ENCODE measurements around the gene PHLDB1. TPM values are rescaled to one million over a fixed set of nuclear protein-coding genes. Genes with fewer than 3 reads are reported as not detected.
"Not testable (repeated sequence)": the region's sequence is repeated elsewhere in the genome, so short reads cannot be mapped to it uniquely, and the experiment has no call there.

PHLDB1 gene
- polyA plus RNA-seq, 3 donors, result 0.17 TPM; not detected in 2

DNA sequence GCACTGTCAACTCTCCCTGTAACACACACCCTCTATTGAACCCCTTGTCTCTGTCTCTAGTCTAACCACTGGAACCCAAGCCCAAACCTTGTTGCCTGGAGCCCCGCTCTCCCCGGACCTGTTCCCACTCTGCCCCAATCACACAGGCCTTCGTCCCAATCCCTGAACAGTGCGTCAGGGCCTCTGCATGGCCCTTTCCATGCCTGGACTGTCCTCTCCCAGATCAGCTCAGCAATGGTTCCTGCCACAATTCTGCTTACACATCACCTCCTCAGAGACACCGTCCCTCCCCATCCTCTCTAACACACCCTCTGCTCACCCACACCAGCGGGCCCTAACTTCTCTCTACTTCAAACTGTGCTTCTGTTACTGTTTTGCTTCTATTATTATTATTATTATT, 70.6 kb downstream of the PHLDB1 start:
- H4K20me1 ChIP-seq (ENCODE audit: insufficient read depth, low read length), result no peaks in the 10 kb centered on the region
- H3K36me3 Mint-ChIP-seq, result no peaks in the 10 kb centered on the region
- H3K27me3 Mint-ChIP-seq (ENCODE audit: low read depth in 3 of 3), result peaks cover 9 to 15% (median 12%) of the 10 kb centered on the region in 3 donors
- no peak overlapping the region for H3K27ac ChIP-seq (ENCODE audit: low read depth in 1 of 2, low read length in 2 of 2)
- H3K9me3 ChIP-seq (replicated peaks in 1 of 2; ENCODE audit: control insufficient read depth in 1 of 2, insufficient read depth in 1 of 2, low read length in 2 of 2), result peaks cover 7 to 12% of the 10 kb centered on the region in 2 donors
- H3K4me1 Mint-ChIP-seq, result no peaks in the 10 kb centered on the region
- no peaks in the 10 kb centered on the region for H3K36me3 ChIP-seq (replicated peaks in 1 of 2; ENCODE audit: control insufficient read depth in 1 of 2, insufficient read depth in 2 of 2, low read length in 2 of 2)
- no peak overlapping the region for H3K27ac Mint-ChIP-seq
- DNase-seq, result no peak
- H3K4me2 ChIP-seq (replicated peaks; ENCODE audit: extremely low read depth, low read length, poor library complexity, severe bottlenecking), result no peak overlapping the region
- H3K27me3 ChIP-seq (ENCODE audit: control insufficient read depth in 2 of 2, insufficient read depth in 2 of 2, low read length in 2 of 2), result no peaks in the 10 kb centered on the region
- H3K9ac ChIP-seq (ENCODE audit: insufficient read depth, low read length, poor library complexity, severe bottlenecking), result no peak overlapping the region
- TF ChIP-seq, protein P1, sequence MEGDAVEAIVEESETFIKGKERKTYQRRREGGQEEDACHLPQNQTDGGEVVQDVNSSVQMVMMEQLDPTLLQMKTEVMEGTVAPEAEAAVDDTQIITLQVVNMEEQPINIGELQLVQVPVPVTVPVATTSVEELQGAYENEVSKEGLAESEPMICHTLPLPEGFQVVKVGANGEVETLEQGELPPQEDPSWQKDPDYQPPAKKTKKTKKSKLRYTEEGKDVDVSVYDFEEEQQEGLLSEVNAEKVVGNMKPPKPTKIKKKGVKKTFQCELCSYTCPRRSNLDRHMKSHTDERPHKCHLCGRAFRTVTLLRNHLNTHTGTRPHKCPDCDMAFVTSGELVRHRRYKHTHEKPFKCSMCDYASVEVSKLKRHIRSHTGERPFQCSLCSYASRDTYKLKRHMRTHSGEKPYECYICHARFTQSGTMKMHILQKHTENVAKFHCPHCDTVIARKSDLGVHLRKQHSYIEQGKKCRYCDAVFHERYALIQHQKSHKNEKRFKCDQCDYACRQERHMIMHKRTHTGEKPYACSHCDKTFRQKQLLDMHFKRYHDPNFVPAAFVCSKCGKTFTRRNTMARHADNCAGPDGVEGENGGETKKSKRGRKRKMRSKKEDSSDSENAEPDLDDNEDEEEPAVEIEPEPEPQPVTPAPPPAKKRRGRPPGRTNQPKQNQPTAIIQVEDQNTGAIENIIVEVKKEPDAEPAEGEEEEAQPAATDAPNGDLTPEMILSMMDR (IDR thresholded peaks at IDR 0.05), result no peak
- no peaks in the 10 kb centered on the region for H3K4me1 ChIP-seq (ENCODE audit: control insufficient read depth in 1 of 2, insufficient read depth in 2 of 2, low read length in 2 of 2)
- peaks cover 3 to 23% (median 12%) of the 10 kb centered on the region in 7 donors for H3K9me3 Mint-ChIP-seq
- no peaks in the 10 kb centered on the region for H3K79me2 ChIP-seq (ENCODE audit: insufficient read depth, low read length)
- WGBS (ENCODE audit: insufficient coverage), result 94% methylated on average over 3 of the region's 6 CpGs
- intact Hi-C loops (cut with micrococcal nuclease), result no loop called here
- H3K4me3 Mint-ChIP-seq, result no peak overlapping the region
- H2AFZ ChIP-seq (ENCODE audit: insufficient read depth, low read depth, low read length, poor library complexity, severe bottlenecking), result no peak overlapping the region
- H3K4me3 ChIP-seq (replicated peaks in 1 of 3; ENCODE audit: low read depth in 2 of 3, low read length in 3 of 3), result no peak overlapping the region

DNA sequence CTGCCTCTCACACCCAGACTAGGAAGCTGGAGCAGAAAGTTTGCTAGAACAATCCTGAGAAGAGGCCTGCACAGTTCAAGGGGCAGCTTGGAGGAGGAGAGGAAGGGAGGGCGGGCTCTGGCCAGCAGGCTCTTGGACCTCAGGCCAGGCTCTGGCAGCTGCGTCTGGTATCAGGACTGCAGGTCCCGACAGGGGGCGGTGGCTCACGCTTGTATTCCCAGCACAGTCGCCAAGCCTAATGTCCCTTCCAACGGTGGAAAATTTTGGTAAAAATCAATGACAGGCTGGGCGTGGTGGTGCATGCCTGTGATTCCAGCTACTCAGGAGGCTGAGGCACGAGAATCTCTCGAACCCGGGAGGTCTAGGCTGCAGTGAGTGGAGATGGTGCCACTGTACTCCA, 71.5 kb downstream of the PHLDB1 start:
- H3K79me2 ChIP-seq (ENCODE audit: insufficient read depth, low read length); H3K9ac ChIP-seq (ENCODE audit: insufficient read depth, low read length, poor library complexity, severe bottlenecking); H4K20me1 ChIP-seq (ENCODE audit: insufficient read depth, low read length); DNase-seq; H3K4me3 ChIP-seq (replicated peaks in 1 of 3; ENCODE audit: low read depth in 2 of 3, low read length in 3 of 3); H3K36me3 Mint-ChIP-seq; H3K27me3 ChIP-seq (ENCODE audit: control insufficient read depth in 2 of 2, insufficient read depth in 2 of 2, low read length in 2 of 2); intact Hi-C loops (cut with micrococcal nuclease); H3K4me2 ChIP-seq (replicated peaks; ENCODE audit: extremely low read depth, low read length, poor library complexity, severe bottlenecking); H3K4me1 Mint-ChIP-seq; H3K27ac Mint-ChIP-seq; H3K36me3 ChIP-seq (replicated peaks in 1 of 2; ENCODE audit: control insufficient read depth in 1 of 2, insufficient read depth in 2 of 2, low read length in 2 of 2); H3K4me1 ChIP-seq (ENCODE audit: control insufficient read depth in 1 of 2, insufficient read depth in 2 of 2, low read length in 2 of 2); H2AFZ ChIP-seq (ENCODE audit: insufficient read depth, low read depth, low read length, poor library complexity, severe bottlenecking); H3K27ac ChIP-seq (ENCODE audit: low read depth in 1 of 2, low read length in 2 of 2); H3K4me3 Mint-ChIP-seq: not testable (repeated sequence)
- peaks cover 7 to 12% of the 10 kb centered on the region in 2 donors for H3K9me3 ChIP-seq (replicated peaks in 1 of 2; ENCODE audit: control insufficient read depth in 1 of 2, insufficient read depth in 1 of 2, low read length in 2 of 2)
- H3K27me3 Mint-ChIP-seq (ENCODE audit: low read depth in 3 of 3), result peaks cover 9 to 15% (median 11%) of the 10 kb centered on the region in 3 donors
- peaks cover 3 to 23% (median 12%) of the 10 kb centered on the region in 7 donors for H3K9me3 Mint-ChIP-seq
- WGBS (ENCODE audit: insufficient coverage), result 70% methylated on average over 9 of the region's 11 CpGs

Data from CD14-positive monocyte (primary cell).